H1 (cell line): ENCODE results near the gene DUSP2. TPM values are rescaled to one million over a fixed set of nuclear protein-coding genes. Genes with fewer than 3 reads are reported as not detected.

Source experiments
- CTCF ChIA-PET: fragments of 300-600 bp; sonication (Branson Sonifier 250); formaldehyde crosslinking; loops from one replicate; lab custom pipeline; 2021; ENCODE audit not compliant: partially characterized antibody; lab: Charles Lee
- POLR2A ChIA-PET: fragments of 300-600 bp; sonication (Branson Sonifier 250); formaldehyde crosslinking; loops from one replicate; lab custom pipeline; 2021; ENCODE audit warnings: inconsistent platforms; ENCODE audit not compliant: partially characterized antibody; lab: Charles Lee
- DNase-seq, 2 experiments: peaks; one replicate each; pipeline versions ENCODE4 v3.0.0 to v3.0.0-alpha.2; 2010 to 2022; ENCODE audit warnings: low spot score in 2 of 2, low read depth in 1 of 2, mixed read lengths in 1 of 2
- FAIRE-seq: peaks from 2 replicates; lab custom pipeline; 2011; peaks lifted over from hg19 to GRCh38; lab: Jason Lieb, UNC
- H2AFZ ChIP-seq: 2 replicates; pipeline ENCODE4 v1.8.1; 2012; ENCODE audit warnings: low read length, inconsistent platforms
- H2AK5ac ChIP-seq: 2 replicates; pipeline ENCODE4 v1.6.1; 2013; ENCODE audit warnings: low read depth, low read length
- H2BK120ac ChIP-seq: replicated peaks from 2 replicates; pipeline ENCODE3; 2013; ENCODE audit warnings: low read depth, low read length, inconsistent platforms
- H2BK12ac ChIP-seq: 2 replicates; pipeline ENCODE4 v1.6.1; 2013; ENCODE audit warnings: low read depth, low read length
- H2BK15ac ChIP-seq: 2 replicates; pipeline ENCODE4 v1.6.1; 2013; ENCODE audit warnings: low read length
- H2BK20ac ChIP-seq: 2 replicates; pipeline ENCODE4 v1.6.1; 2013; ENCODE audit warnings: low read length
- H2BK5ac ChIP-seq: 2 replicates; pipeline ENCODE4 v1.6.1; 2013; ENCODE audit warnings: low read depth, low read length
- H3K14ac ChIP-seq: 2 replicates; pipeline ENCODE4 v1.6.1; 2013; ENCODE audit warnings: inconsistent platforms; ENCODE audit not compliant: insufficient read length
- H3K18ac ChIP-seq: 2 replicates; pipeline ENCODE4 v1.6.1; 2013; ENCODE audit warnings: low read length; ENCODE audit errors: extremely low read depth
- H3K23ac ChIP-seq: 2 replicates; pipeline ENCODE4 v1.6.1; 2013; ENCODE audit warnings: inconsistent platforms; ENCODE audit not compliant: insufficient read length
- H3K23me2 ChIP-seq: 2 replicates; pipeline ENCODE4 v1.6.1; 2013; ENCODE audit warnings: low read depth, low read length
- H3K27ac ChIP-seq: 2 replicates; pipeline ENCODE4 v1.6.1; 2011; ENCODE audit warnings: low read depth, low read length, inconsistent platforms
- H3K27me3 ChIP-seq, 4 experiments: replicated peaks in 1 of 4; 1 replicate in 1 of 4; 2 replicates in 3 of 4; pipeline versions ENCODE4 v1.6.1 to v1.8.1; 2011 to 2013; ENCODE audit warnings: low read length in 3 of 4, mild to moderate bottlenecking in 3 of 4, inconsistent platforms in 2 of 4, mixed read lengths in 2 of 4, moderate library complexity in 1 of 4; ENCODE audit not compliant: control insufficient read depth in 3 of 4, insufficient read depth in 3 of 4; ENCODE audit errors: extremely low read depth in 1 of 4
- H3K36me3 ChIP-seq, 4 experiments: 2 replicates each; pipeline versions ENCODE4 v1.6.1 to v1.8.1; 2011 to 2013; ENCODE audit warnings: mild to moderate bottlenecking in 4 of 4, low read length in 3 of 4, moderate library complexity in 2 of 4, control low read depth in 1 of 4, inconsistent platforms in 1 of 4; ENCODE audit not compliant: insufficient read depth in 4 of 4, control insufficient read depth in 2 of 4
- H3K4ac ChIP-seq: replicated peaks from 2 replicates; pipeline ENCODE3; 2013; ENCODE audit warnings: low read length, low read depth, mixed read lengths, inconsistent platforms; ENCODE audit not compliant: insufficient read length
- H3K4me1 ChIP-seq, 4 experiments: replicated peaks in 1 of 4; 1 replicate in 1 of 4; 2 replicates in 3 of 4; pipeline versions ENCODE4 v1.6.1 to v1.8.1; 2011 to 2013; ENCODE audit warnings: low read length in 3 of 4, inconsistent platforms in 2 of 4, mixed read lengths in 1 of 4; ENCODE audit not compliant: insufficient read depth in 4 of 4, control insufficient read depth in 3 of 4
- H3K4me2 ChIP-seq, 2 experiments: 2 replicates each; pipeline versions ENCODE4 v1.6.1 to v1.8.1; 2011 to 2013; ENCODE audit warnings: low read depth in 2 of 2, low read length in 2 of 2, control low read depth in 1 of 2, inconsistent platforms in 1 of 2, mild to moderate bottlenecking in 1 of 2; ENCODE audit not compliant: insufficient read depth in 1 of 2
- H3K4me3 ChIP-seq, 4 experiments: fragments of 200-600, 300-600 bp in 1 of 4; sonication (generic), shearing (Covaris generic), sonication (Bioruptor Twin) in 1 of 4; 2 replicates each; pipeline versions ENCODE4 v1.5.1 to v1.8.1; 2011 to 2016; ENCODE audit warnings: low read length in 4 of 4, low read depth in 3 of 4, control low read depth in 2 of 4, inconsistent platforms in 2 of 4, mild to moderate bottlenecking in 2 of 4, mixed read lengths in 1 of 4, moderate library complexity in 1 of 4; ENCODE audit not compliant: insufficient read depth in 2 of 4; ENCODE audit errors: extremely low read depth in 1 of 4
- H3K56ac ChIP-seq: replicated peaks from 2 replicates; pipeline ENCODE3; 2013; ENCODE audit warnings: low read depth, mild to moderate bottlenecking, mixed read lengths, low read length, inconsistent platforms; ENCODE audit not compliant: insufficient read length
- H3K79me1 ChIP-seq: 2 replicates; pipeline ENCODE4 v1.6.1; 2013; ENCODE audit warnings: low read depth, low read length, control low read depth
- H3K79me2 ChIP-seq, 2 experiments: 2 replicates each; pipeline versions ENCODE4 v1.6.1 to v1.8.1; 2012 to 2013; ENCODE audit warnings: low read length in 2 of 2, mild to moderate bottlenecking in 2 of 2, inconsistent platforms in 1 of 2; ENCODE audit not compliant: insufficient read depth in 2 of 2, control insufficient read depth in 1 of 2
- H3K9ac ChIP-seq, 4 experiments: replicated peaks in 1 of 4; 1 replicate in 1 of 4; 2 replicates in 3 of 4; pipeline versions ENCODE4 v1.6.1 to v1.8.1; 2011 to 2013; ENCODE audit warnings: low read depth in 3 of 4, low read length in 3 of 4, control low read depth in 2 of 4, mild to moderate bottlenecking in 2 of 4, moderate library complexity in 2 of 4, inconsistent platforms in 1 of 4; ENCODE audit errors: extremely low read depth in 1 of 4
- H3K9me3 ChIP-seq, 2 experiments: 2 replicates each; pipeline versions ENCODE4 v1.6.1 to v1.8.1; 2012 to 2013; ENCODE audit warnings: mild to moderate bottlenecking in 2 of 2, moderate library complexity in 2 of 2, control low read depth in 1 of 2, inconsistent platforms in 1 of 2, low read depth in 1 of 2, low read length in 1 of 2, mixed read lengths in 1 of 2; ENCODE audit not compliant: insufficient read depth in 2 of 2
- H4K20me1 ChIP-seq, 2 experiments: replicated peaks in 1 of 2; 2 replicates each; pipeline versions ENCODE3 to v1.8.1; 2011 to 2013; ENCODE audit warnings: inconsistent platforms in 2 of 2, low read length in 2 of 2, mild to moderate bottlenecking in 1 of 2; ENCODE audit not compliant: insufficient read depth in 2 of 2, control insufficient read depth in 1 of 2
- H4K5ac ChIP-seq: 2 replicates; pipeline ENCODE4 v1.6.1; 2013; ENCODE audit warnings: low read length, low read depth, mixed read lengths, inconsistent platforms; ENCODE audit not compliant: insufficient read length
- H4K8ac ChIP-seq: 2 replicates; pipeline ENCODE4 v1.8.0; 2013; ENCODE audit warnings: mild to moderate bottlenecking, moderate library complexity, low read length, inconsistent platforms; ENCODE audit not compliant: insufficient read depth; ENCODE audit errors: extremely low read depth
- H4K91ac ChIP-seq: replicated peaks from 2 replicates; pipeline ENCODE3; 2013; ENCODE audit warnings: low read length, mixed read lengths, inconsistent platforms; ENCODE audit not compliant: insufficient read length
- EGR1 ChIP-seq: IDR thresholded peaks from 2 replicates; pipeline ENCODE4 v1.6.1; 2011; ENCODE audit warnings: low read depth, low read length, borderline replicate concordance
- TEAD4 ChIP-seq: IDR thresholded peaks from 2 replicates; pipeline ENCODE4 v1.6.1; 2012; ENCODE audit warnings: low read depth, low read length, inconsistent platforms, mixed read lengths
- WGBS, 2 experiments: shearing (Covaris generic) in 1 of 2; methylation state at CpG; one replicate each; pipeline versions ENCODE4 v1.1.6 to v1.1.7; 2013 to 2015; ENCODE audit warnings: low lambda C conversion rate in 2 of 2, mixed read lengths in 2 of 2, inconsistent platforms in 1 of 2, low coverage in 1 of 2, missing lambda C conversion rate in 1 of 2; ENCODE audit not compliant: insufficient replicate concordance in 2 of 2, insufficient coverage in 1 of 2, insufficient read length in 1 of 2; ENCODE audit errors: extremely low coverage in 1 of 2, missing lambda C conversion rate in 1 of 2; 5-methylcytosine and 5-hydroxymethylcytosine counted together
- polyA plus RNA-seq, 7 experiments: library from polyadenylated mRNA; depleted of rRNA in 3 of 7; stranded (reverse) in 5 of 7; unstranded in 2 of 7; fragments of >200 nt in 5 of 7; fragments of 200-250 nt in 2 of 7; gene quantifications; 1 replicate in 5 of 7; 2 replicates in 1 of 7; 4 replicates in 1 of 7; pipeline versions ENCODE4 v1.2.1 to v1.2.3, GENCODE V29; 2011 to 2013; ENCODE audit warnings: missing spikeins in 2 of 7, mixed read lengths in 2 of 7
- total RNA-seq: library from RNA; stranded (reverse); fragmentation: NEBNext Ultra II Directional; extraction: Animal tissue kit (Norgen Biotek cat#: 25700); gene quantifications from 2 replicates; pipeline ENCODE4 v1.2.1, GENCODE V29; 2021

The DUSP2 gene
- total and polyA plus RNA-seq, 2 of the 8 experiments (the other 6 are each of a cell fraction or from before 2014, with no cell fraction given) = 10.1 to 10.4 TPM

GRCh38 chr2:96120091-96120720 lies 25.0 kb downstream of the DUSP2 start:
- H3K18ac ChIP-seq = no peak overlapping the region
- H3K36me3 ChIP-seq = no peaks in the 10 kb centered on the region
- no peak overlapping the region for H3K4me3 ChIP-seq
- H4K20me1 ChIP-seq = no peaks in the 10 kb centered on the region
- H3K79me1 ChIP-seq = no peaks in the 10 kb centered on the region
- ChIA-PET CTCF (interaction anchor here (0.7 to 4.0 kb wide), 5 partner anchors 12 to 127 kb away, joined by 3 to 25 read pairs (median 3); no protein-coding TSS in a partner anchor), POLR2A (no interaction called here)
- peaks cover 0 to 5% of the 10 kb centered on the region in 2 experiments; a peak in 1 of 4 replicates for H3K9me3 ChIP-seq
- H3K56ac ChIP-seq = no peak overlapping the region
- H4K5ac ChIP-seq = no peak overlapping the region
- H2AFZ ChIP-seq = no peak overlapping the region
- H3K27me3 ChIP-seq = peaks cover 0 to 26% (median 23%) of the 10 kb centered on the region in 4 experiments; a peak in 5 of 7 replicates
- no peak overlapping the region for H3K4me2 ChIP-seq
- no peak overlapping the region for H2AK5ac ChIP-seq
- FAIRE-seq (no peak), DNase-seq (no peak)
- no peak overlapping the region for H2BK12ac ChIP-seq
- peaks cover 11% of the 10 kb centered on the region; the same call in 1 of the 2 replicates for H3K23me2 ChIP-seq
- H2BK15ac ChIP-seq = no peak overlapping the region
- no peak overlapping the region for H3K14ac ChIP-seq
- H2BK120ac ChIP-seq = no peak overlapping the region
- peaks cover 0 to 19% (median 13%) of the 10 kb centered on the region in 4 experiments; a peak in 6 of 7 replicates for H3K4me1 ChIP-seq
- no peak overlapping the region for H3K9ac ChIP-seq
- no peak overlapping the region for H3K27ac ChIP-seq
- no peak overlapping the region for H3K23ac ChIP-seq
- H2BK20ac ChIP-seq = no peak overlapping the region
- no peak overlapping the region for H3K4ac ChIP-seq
- no peaks in the 10 kb centered on the region for H3K79me2 ChIP-seq
- no peak overlapping the region for H4K8ac ChIP-seq
- 75% methylated on average over 11 of the region's 11 CpGs; no CpG with 5 or more reads in 1 of the 2 experiments for WGBS, 2 experiments
- no peak overlapping the region for H2BK5ac ChIP-seq
- no peak overlapping the region for H4K91ac ChIP-seq
- TF ChIP-seq EGR1 (0 out of 2 replicates have a peak, but pooled peaks have one; percentile 16), TEAD4 (no peak)
